ENCODE data around the gene ACVRL1. TPM values are rescaled to one million over a fixed set of nuclear protein-coding genes. Genes with fewer than 3 reads are reported as not detected.

ACVRL1 gene
- total and polyA plus RNA-seq, 9 of the 15 experiments (the other 6 are each of a cell fraction or from before 2014, with no cell fraction given), result 0.07 to 1.4 (median 0.30) TPM

GRCh38 chr12:51971679-51972421 is 64.5 kb downstream of the ACVRL1 start (continued):
- TF ChIP-seq ZNF407 (IDR thresholded peaks at IDR 0.05; ENCODE audit: low read depth), result no peak
- no peak for TF ChIP-seq NEUROD1 (IDR thresholded peaks at IDR 0.05; ENCODE audit: borderline replicate concordance, low read depth, low read length, partially characterized antibody)
- TF ChIP-seq MGA (IDR thresholded peaks at IDR 0.05), result 0 out of 2 replicates have a peak, but pooled peaks have one; percentile 7
